Amniotic stem cell (primary cell): ENCODE measurements around the gene RAD18.

Experiments
- DNase-seq: peaks from one replicate; lab custom pipeline; 2025; lab: John Stamatoyannopoulos, UW

RAD18 gene

DNA sequence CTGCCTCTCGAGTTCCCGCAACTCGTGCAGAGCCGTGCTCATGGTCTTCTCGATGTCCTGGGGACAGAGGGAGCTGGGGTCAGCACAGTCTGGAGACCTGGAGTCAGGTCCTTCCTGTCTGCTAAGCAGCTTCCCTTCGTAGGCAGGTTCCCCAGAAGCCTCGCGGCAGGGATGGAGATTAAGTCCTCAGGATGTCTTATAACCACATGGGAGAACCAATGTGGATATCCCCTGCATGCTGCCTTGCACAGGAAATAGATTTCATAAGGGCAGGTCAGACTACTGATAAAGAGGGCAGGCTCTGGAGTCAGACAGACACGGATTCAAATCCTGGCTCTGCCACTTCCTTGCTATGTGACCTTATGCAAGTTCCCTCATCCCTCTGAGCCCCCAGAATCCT, 22.6 kb upstream of the RAD18 start:
- no peak for DNase-seq

DNA sequence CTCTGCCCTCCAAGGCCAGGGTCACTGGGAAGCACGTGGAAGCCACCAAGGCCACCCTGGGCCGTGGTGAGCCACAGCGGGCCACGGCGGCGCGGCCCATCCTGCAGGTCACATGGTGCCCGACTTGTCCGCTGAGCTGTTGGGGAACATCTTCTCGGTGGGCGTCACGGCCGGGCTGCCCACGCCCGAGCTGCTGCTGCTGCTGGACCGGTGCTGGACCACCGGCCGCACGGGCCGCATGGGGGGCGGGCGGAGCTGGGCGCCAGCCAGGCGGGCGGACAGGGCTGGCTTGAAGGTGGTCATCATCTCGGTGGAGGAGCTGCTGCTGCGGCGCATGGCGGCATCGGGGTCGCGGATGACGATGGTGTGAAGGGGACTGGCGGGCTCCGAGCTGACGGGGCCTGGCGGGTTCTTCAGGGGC, 22.1 kb upstream of the RAD18 start:
- DNase-seq: no peak

DNA sequence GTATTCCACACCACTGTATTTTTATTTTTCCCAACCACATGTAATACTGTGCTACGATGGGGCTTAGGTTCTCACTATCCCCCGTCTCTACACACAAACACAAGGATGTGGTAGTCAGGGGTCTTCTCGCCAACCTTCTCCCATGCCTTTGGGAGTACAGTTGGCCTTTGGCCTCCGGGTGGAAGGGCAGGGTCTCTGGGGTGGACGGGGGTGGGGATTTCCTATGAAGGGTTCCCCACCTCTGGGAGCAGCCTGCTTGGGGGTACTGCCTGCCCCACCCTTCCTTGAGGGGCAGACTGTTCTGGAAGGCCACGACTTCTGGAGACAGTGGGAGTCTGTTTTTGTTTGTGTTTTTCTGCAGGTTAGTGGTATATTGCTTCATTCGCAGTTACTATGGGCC, 21.3 kb upstream of the RAD18 start:
- DNase-seq: no peak

DNA sequence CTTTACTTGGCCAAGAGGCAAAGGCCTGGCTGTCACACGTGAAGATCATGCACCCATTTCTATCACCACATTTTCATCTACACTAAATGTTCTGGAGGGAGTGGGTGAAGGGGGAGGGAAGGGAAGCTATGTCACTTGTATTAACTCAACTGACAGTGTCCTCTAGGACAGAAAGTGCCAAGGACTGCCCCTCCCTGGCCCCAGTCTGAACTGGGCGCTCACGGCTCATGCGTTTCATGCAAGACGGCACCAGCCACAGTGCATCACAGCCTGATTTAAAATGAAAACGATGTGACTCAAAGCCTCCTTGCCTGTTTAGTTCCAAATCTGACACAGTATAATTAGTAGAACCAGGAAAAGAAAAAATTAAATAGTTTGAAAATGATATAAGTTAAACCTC, 20.8 kb upstream of the RAD18 start:
- no peak for DNase-seq

DNA sequence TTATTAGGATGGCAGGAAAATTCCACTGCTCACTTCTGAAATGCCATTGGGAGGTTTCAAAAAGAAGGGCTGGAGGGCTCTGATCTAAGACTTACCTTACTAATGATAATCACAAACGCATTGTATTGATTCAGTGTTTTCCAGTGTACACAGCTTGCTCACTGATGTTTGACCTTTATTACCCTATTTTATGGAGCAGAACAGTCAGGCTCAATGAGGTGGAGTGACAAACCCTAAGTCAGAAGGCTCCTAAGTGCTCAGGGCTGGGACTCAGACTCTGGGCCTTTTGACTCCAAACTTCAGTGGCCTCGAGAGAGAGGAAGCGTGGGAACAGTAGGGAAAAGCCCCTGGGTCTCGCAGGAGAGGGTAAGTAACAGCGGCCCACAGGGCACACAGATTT, 20.3 kb upstream of the RAD18 start:
- DNase-seq: no peak

DNA sequence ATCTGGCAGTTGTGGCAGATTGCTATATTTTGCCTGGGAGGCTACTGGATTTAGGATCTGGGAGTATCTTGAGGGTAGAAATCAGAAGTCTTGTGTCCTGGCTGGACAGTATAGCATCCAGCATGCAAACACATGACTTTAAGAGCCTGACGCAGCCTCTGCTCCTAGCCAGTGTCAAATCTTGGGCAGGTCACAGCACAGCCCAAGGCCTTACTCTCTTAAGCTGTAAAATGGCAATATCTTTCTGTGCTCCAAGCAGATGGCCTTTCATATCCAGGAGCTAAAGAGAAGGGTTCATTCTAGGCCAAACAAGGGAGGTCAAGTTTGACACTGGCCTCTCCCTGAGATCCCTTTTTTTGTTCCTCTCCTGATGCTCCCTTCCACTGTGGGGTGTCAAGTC, 19.8 kb upstream of the RAD18 start:
- no peak for DNase-seq

DNA sequence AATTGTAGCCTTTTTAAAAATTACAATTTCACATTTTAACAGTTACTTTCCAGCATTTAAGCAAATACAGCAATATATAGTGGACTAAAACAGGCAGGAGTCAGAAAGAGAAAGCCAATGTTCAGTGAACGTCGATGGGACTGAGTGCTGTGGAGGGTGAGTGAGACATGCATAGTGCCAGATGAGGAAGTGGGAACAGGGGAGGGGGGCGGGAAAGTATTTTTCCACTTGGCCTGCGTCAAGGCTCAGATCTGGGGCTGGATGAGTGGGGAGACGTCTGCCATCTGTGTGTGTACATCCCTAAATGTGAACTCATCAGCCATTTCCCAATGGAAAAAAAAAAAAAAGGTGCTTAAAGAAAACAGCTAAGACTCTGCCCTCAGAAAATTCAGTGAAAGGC, 19.2 kb upstream of the RAD18 start:
- no peak for DNase-seq

DNA sequence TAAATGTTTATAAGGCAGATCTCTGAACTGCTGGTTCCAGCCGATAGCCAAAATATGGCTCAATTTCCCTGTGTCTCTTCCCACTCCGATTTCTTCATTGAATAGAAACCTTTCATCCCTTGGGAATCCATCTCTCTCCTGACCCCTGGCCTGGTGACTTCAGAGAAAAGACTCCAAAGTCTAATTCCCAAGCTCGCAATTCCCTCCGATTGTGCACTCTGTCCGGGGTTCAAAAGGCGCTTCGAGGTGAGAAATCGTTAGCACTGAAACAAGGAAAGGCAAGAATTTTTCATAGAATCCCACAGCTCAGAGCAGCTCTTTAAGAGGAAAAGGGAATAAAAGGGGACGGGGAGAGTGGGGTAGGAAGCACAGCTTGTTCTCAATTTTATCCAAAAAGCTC, 18.4 kb upstream of the RAD18 start:
- DNase-seq: no peak

DNA sequence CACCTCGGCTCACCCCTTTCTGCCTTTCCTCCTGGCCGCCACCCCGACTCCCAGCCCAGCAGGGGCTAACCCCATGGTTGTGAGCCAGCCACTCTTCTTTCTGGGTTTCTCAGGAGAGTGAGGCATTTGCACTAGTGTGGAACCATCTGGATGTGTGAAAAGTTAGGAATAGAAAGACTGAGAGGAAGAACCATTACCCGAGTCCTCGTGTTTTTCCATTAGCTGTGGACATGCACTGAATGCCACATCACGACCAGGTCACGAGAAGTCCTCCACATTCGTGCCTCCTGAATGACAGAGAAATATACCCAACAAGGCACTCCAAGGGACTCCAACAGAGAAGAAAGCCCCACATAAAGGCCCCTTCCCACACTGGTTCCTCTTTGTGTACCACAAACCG, 18.0 kb upstream of the RAD18 start:
- DNase-seq: no peak

DNA sequence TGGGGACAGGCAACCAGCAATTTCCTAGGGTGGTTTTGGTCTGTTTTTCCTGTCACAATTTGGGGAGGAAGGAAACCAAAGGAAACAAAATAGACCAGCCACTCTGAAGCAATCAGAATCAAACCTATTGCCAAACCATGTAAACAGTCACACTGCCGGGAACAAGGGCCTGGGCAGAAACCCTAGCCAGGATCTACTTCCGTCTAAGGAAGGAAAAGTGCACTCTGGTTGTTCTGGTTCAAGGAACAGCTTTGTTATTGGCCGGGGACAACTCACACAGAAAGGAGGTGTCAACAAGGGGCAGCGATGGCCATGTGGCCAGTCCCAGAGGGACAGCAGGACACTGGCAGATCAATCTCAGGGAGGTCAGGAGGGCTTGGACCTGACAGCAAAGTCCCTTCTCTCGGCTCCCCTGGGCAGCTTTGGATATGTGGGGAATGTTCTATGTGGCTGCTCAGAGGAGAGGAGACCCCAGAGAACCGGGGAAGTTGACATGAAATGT, 17.5 kb upstream of the RAD18 start:
- no peak for DNase-seq

DNA sequence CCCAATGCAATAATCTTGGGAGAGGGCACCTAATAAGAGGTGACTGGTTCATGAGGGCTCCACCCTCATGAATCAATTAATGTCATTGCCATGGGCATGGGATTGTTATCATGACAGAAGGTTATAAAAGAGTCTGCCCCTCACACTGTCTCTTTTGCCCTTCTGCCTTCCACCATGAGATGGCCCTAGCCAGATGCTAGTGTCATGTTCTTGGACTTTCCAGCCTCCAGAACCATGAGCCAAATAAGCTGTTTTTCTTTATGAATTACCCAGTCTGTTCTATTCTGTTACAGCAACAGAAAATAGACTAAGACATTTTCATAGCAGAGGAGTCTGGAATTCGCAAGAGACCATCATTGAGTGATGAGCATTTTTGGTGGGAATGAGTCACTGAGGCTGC, 16.0 kb upstream of the RAD18 start:
- DNase-seq: no peak

DNA sequence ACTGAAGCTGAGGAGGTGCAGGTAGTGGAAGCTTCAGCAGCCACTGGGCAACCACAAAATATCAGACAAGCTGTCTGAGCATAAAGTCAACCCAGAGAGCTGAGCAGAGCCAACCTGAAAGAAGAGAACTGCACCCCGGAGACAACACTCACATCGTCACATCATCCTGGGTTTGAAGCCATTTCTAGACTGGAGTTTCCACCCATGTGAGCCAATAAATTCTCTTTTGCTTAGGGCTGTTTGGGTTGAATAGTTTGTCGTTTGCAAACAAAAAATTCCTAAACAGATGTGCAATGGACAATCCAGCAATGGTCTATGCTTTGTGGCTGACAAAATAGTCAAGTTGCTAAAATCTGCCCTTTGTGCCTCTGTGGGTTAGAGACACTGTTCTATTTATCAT, 15.3 kb upstream of the RAD18 start:
- DNase-seq: no peak

DNA sequence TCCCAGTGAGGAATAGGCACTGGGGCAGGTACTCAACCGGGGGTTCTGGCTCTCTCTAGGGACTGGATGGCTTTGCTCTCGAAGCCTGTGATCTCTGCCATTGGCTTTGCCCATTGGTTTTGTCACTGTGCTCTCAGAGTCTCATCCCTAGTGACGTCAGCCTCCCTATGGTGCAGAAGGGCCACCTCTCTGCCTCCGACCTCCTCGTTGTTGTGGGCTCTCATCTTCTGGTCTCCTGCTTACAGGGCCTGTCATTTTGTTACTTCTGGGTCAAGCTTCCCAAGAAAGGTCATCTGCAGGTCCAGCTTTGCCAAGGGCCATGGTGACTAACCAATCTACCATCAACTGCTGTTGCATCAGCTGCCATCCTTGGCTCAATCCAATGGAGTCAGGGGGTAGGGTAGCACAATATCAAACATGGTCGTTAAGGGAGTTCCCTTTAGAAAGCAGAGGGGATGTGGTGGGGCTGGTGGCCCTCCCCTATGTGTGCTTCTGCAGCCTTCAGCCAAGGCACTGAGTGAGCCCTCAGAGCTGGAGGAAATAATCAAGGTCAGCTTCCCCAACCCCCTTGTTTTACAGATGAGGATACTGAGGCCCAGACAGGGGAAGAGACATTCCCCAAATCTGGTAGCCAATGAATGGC, 13.4 kb upstream of the RAD18 start:
- no peak for DNase-seq

DNA sequence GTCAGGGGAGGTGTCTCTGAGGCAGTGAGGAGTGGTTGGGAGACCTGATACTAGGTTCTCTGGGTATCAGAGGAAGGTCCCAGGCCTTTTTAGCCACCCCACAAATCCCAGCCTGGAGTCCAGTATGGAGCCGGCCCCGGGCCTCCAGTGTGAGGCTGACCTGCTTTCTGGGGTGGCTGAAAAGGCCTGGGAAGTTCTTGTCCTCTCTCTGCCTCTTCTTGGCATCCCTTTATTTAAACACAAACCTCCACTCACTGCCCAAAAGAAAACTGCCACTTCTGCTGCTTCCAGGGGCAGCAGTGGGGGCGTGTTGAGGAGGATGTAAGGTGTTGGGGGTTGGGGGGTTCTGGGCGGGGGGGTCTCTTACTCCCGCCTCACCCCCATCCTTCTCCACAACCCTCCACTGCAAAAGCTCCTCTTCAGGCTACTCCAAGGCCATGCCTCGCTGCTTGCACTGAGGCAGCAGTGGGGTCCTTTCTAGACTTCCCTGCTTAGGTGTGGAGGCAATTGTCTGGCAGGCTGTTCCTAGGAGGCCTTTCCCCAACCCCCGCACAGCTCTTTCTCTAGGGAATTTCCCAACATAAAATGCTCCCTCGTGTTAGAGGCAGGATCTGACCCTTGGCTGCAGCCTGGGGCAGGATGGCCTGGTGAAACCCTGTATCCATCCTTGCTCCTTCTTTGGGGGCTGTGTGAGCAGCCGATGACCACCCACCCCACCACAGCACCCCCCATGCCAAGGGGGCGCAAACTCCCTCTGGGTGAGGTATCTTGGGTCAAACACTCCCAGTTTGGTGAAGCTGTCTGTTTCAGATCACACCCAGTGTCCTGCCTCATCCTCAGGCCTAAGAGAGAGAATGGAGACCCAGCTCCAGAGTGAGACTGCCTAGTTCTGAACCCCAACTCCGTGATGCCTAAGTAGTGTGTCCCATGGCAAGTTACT, 12.1 kb upstream of the RAD18 start:
- no peak for DNase-seq

DNA sequence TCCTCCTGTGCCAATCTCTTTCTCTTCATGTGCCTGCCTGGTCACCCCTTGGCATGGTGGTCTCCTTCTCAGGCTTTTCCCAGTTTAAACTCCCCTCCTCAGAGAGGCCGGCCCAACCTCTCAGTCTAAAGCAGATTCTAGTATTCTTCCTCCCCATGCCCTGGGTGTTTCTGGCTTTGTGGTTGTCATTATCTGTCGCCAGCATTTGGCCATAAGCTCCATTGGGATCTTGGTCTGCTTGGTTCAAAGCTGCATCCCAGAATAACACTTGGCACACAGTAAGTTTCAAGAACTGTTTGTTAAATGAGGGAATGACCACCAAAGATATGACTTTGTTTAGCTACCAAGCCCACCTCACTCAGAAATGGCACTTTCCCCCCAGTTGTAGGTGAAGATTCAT, 11.2 kb upstream of the RAD18 start:
- no peak for DNase-seq

DNA sequence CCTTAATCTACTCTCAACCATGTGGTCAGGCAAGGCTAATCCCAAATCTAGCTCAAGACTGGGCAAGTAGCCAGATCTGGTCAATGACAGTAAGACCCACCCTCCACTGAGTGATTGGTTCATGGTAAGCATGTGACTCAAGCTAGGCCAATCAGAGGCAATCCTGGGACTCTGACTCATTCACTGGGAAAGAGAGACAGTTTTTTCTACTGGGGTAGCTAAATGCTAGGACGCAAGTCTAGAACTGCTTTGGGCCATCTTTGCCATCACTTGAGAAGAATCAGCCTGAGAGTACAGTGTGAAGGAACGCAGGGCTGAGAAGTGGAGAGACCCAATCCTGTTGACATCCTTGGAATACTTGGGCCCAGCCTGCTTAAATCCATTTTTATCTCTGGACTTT, 9.4 kb upstream of the RAD18 start:
- DNase-seq: no peak

DNA sequence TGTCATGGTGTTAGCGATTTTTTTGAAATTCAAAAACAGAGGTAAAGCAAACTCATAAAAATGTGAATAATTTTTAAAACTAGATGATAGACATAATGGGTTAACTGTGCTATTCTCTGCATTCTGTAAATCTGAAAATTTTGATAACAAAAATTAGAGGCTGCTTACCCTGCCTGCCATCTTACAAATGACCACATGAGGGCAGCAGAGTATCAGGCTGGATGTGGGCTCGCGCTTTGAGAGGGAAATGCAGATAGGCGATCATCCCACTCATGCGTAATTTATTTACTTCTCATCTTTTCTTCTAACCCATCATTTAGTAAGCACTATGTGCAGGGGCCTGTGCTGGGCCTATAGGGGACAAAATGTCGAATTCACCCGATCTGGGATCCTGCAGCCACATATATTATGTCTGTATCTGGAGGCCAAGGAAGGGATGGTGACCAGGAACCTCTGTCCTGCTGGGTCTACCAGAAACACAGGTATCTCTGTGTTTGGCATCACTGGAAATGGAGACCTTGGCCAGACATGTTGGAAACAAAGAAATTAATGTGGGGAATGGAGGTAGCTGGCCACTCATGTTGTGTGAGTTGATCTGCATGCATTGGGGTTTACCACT, 7.8 kb upstream of the RAD18 start:
- DNase-seq: peak; percentile 11

DNA sequence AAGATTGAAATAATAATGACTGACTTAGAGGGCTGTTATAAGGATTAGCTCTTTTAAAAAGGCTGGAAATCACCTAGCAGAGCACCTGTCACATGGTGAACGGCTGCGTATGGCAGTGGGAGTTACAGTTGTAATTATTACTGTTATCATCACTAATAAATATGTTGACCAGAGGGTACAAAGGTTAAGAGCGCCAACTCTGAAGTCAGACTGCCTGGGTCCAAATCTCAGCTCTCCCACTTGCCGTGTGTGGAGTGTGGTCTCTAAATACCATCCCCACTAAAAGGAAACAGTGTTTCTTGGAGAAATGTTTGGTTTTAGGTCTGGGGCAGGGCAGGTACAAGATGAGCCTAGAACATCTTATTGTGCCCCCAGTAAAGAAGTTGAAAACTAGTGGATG, 6.0 kb upstream of the RAD18 start:
- no peak for DNase-seq

DNA sequence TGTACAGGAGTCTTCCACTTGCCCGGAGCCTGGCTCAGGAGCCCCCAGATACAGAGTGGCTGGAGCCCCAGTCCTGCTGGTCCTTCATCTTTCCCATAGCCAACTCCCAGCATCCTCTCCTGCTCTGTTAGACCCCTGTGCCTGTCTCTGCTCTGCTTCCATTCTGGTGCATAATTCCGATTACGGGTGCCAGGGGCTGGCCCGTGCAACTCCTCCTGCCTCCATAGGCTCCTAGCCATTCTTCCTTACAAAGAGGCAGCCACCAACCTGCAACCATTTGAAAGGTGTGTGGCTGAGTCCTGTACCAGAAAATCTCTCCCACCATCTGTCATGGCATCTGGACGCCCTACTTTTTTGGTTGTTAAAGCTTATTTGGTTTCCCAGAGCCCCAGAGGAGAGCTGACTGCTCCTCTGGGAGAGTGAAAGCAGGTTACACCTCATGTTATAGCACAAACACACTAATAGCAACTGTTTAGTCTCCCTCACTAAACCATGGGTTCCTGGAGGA, 5.2 kb upstream of the RAD18 start:
- no peak for DNase-seq

DNA sequence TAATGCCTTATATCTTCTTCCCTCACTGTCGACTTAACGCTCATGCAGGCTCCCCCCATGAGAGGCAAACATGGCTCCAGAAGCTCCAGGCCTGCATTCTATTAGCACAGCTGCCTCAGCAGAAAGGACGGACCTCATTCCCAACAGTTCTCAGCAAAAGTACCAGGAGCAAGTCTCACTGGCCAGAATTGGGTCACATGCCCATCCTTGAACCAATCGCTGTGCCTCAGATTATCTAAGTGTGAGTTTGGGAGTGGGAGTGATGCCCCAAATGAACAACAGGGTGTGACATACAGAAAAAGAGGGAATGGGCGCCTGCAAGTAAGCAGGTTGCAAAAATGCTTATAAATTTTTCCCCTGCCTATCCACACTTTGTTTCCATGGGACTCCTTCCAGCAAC, 4.3 kb upstream of the RAD18 start:
- no peak for DNase-seq

DNA sequence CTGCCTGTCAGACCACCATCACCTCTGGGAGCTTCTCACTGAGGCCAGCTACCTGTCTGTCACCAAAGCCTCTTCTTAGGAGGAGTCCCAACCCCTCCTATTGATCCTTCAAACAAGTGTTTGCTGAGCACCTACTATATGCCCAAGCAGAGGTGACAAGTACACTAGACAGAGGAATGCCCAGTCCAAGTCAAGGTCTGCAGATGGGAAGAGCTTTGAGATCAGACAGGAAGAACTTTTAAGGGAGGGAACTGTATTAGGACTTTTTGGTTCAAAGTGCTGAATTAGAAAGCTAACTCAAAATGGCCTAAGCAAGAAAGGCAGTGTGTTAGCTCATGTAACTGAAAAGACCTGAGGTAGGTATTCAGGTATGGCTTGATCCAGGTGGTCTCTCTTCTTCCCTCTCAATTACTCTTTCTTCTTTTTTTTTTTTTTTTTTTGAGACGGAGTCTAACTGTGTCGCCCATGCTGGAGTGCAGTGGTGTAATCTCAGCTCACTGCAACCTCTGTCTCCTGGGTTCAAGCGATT, 3.6 kb upstream of the RAD18 start:
- DNase-seq: no peak

DNA sequence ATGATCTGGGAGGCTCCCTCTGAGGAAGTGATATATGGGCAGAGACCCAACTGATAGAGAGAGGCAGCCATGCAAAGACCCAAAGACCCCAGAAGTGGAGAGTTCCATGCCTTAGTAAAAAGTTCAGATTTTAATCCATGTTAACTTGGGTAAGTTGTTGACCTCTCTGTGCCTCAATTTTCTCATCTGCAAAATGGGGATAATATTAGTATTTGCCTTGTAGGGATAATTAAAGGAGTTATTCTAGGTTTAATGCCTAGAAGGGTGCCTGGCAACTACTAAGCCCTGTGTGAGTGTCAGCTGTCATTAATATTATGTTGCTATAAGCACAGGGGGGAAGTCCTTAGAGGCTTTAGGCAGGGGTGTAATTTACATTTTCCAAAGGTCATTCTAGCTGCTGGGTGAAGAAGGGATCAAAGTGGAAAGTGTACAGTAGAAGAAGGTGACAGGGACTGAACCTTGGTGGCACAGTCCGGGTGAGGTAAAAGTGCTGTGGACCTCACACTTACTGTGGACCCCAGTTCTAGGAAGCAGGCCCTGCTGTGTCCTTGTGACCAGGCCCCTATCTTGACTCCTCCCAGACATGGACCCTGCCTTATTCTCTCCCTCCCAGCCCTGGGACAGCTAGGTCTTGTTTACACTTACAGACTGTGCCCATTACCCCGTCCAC, 3.0 kb upstream of the RAD18 start:
- no peak for DNase-seq
